K562 (cell line): Measurements from ENCODE around the gene VPS37D. TPM values are rescaled to one million over a fixed set of nuclear protein-coding genes. Genes with fewer than 3 reads are reported as not detected.

ENCODE experiments used
- AFF4 ChIP-seq: sonication (generic); formaldehyde crosslinking; IDR thresholded peaks from 2 replicates; pipeline ENCODE4 v1.8.0; 2023; ENCODE audit warnings: mild to moderate bottlenecking, missing genetic modification reagents
- CBX1 ChIP-seq: sonication (generic); IDR thresholded peaks from 2 replicates; pipeline ENCODE4 v1.6.1; 2016; ENCODE audit warnings: antibody characterized with exemption, low read depth, mild to moderate bottlenecking
- DIDO1 ChIP-seq: fragments of 450-650 bp; IDR thresholded peaks from 2 replicates; pipeline ENCODE4 v1.6.1; 2016; ENCODE audit warnings: low read depth, missing biosample characterization, missing genetic modification characterization
- MAX ChIP-seq: sonication (generic); formaldehyde crosslinking; IDR thresholded peaks from 2 replicates; pipeline ENCODE4 v1.9.0; 2022; ENCODE audit warnings: mild to moderate bottlenecking, missing genetic modification reagents
- RREB1 ChIP-seq: fragments of 250-450 bp; sonication (Bioruptor Pico); IDR thresholded peaks from 2 replicates; pipeline ENCODE4 v1.4.0; 2020
- SMARCC2 ChIP-seq: fragments of 450-650 bp; IDR thresholded peaks from 2 replicates; pipeline ENCODE4 v1.6.1; 2017; ENCODE audit warnings: antibody characterized with exemption, moderate library complexity, mild to moderate bottlenecking, low read depth
- SRSF9 ChIP-seq: fragments of 200-400 bp; formaldehyde crosslinking; IDR thresholded peaks from 2 replicates; pipeline ENCODE4 v1.6.1; 2017; ENCODE audit warnings: low read depth, low read length, borderline replicate concordance
- TOE1 ChIP-seq, 2 experiments: fragments of 450-650 bp in 1 of 2; sonication (generic) in 1 of 2; formaldehyde crosslinking in 1 of 2; IDR thresholded peaks; 2 replicates each; pipeline versions ENCODE4 v1.7.1 to v1.8.0; 2016 to 2022; ENCODE audit warnings: borderline replicate concordance in 2 of 2, mild to moderate bottlenecking in 2 of 2, antibody characterized with exemption in 1 of 2, inconsistent platforms in 1 of 2, low read depth in 1 of 2, missing genetic modification reagents in 1 of 2, moderate library complexity in 1 of 2
- polyA plus RNA-seq, 8 experiments: library from polyadenylated mRNA; depleted of rRNA in 4 of 8; stranded (reverse) in 5 of 8; unstranded in 3 of 8; fragments of >200 nt; fragmentation: Nextera tagmentation in 2 of 8; fragmentation: Illumina TruSeq in 1 of 8; extraction: Ambion mirVana in 2 of 8; extraction: Trizol in 1 of 8; gene quantifications; 2 replicates each; pipeline versions ENCODE4 v1.2.1 to v1.2.3, GENCODE V29; 2011 to 2014; ENCODE audit warnings: inconsistent platforms in 1 of 8, missing spikeins in 1 of 8
- total RNA-seq, 7 experiments: library from RNA; depleted of rRNA in 6 of 7; stranded (reverse); fragments of >200 nt in 6 of 7; fragmentation: Illumina TruSeq in 2 of 7; extraction: Trizol in 2 of 7; gene quantifications; 2 replicates each; pipeline versions ENCODE4 v1.2.1 to v1.2.3, GENCODE V29; 2011 to 2021; ENCODE audit warnings: low replicate concordance in 1 of 7

The VPS37D gene
- total and polyA plus RNA-seq, 9 of the 15 experiments (the other 6 are each of a cell fraction or from before 2014, with no cell fraction given): 0.25 to 2.3 (median 1.0) TPM; not detected in 3

GRCh38 chr7:73715648-73716317 is 48.2 kb downstream of the VPS37D start (continued):
- TF ChIP-seq RREB1 (CRISPR knock-in tag): no peak
- no peak for TF ChIP-seq SRSF9
- 0 out of 2 replicates have a peak, but pooled peaks have one; percentile 10 for TF ChIP-seq AFF4 (CRISPR knock-in tag)
- TF ChIP-seq DIDO1 (tag): no peak
- peak; percentile 87 for TF ChIP-seq SMARCC2
- TF ChIP-seq TOE1 (IDR thresholded peaks at IDR 0.05; ENCODE audit: borderline replicate concordance): peak; percentile 53; the same call in 1 of the 2 replicates
- TF ChIP-seq TOE1 (CRISPR knock-in tag; IDR thresholded peaks at IDR 0.05; ENCODE audit: borderline replicate concordance, low read depth): no peak
- TF ChIP-seq MAX: peak; percentile 60
- no peak for TF ChIP-seq CBX1
